GM20431 (cell line): Measurements from ENCODE around the gene ZNF276.
"Not testable (repeated sequence)": the region's sequence is repeated elsewhere in the genome, so short reads cannot be mapped to it uniquely, and the experiment has no call there.

Experiments used
- in situ Hi-C: fragments of 300-500 bp; cut with MseI, MboI; formaldehyde crosslinking; loops from one replicate; pipeline ENCODE4 v1.15.0; 2020; ENCODE audit warnings: low sequenced_read_pairs; ENCODE audit not compliant: unreplicated experiment

ZNF276 gene, protein sequence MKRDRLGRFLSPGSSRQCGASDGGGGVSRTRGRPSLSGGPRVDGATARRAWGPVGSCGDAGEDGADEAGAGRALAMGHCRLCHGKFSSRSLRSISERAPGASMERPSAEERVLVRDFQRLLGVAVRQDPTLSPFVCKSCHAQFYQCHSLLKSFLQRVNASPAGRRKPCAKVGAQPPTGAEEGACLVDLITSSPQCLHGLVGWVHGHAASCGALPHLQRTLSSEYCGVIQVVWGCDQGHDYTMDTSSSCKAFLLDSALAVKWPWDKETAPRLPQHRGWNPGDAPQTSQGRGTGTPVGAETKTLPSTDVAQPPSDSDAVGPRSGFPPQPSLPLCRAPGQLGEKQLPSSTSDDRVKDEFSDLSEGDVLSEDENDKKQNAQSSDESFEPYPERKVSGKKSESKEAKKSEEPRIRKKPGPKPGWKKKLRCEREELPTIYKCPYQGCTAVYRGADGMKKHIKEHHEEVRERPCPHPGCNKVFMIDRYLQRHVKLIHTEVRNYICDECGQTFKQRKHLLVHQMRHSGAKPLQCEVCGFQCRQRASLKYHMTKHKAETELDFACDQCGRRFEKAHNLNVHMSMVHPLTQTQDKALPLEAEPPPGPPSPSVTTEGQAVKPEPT

DNA sequence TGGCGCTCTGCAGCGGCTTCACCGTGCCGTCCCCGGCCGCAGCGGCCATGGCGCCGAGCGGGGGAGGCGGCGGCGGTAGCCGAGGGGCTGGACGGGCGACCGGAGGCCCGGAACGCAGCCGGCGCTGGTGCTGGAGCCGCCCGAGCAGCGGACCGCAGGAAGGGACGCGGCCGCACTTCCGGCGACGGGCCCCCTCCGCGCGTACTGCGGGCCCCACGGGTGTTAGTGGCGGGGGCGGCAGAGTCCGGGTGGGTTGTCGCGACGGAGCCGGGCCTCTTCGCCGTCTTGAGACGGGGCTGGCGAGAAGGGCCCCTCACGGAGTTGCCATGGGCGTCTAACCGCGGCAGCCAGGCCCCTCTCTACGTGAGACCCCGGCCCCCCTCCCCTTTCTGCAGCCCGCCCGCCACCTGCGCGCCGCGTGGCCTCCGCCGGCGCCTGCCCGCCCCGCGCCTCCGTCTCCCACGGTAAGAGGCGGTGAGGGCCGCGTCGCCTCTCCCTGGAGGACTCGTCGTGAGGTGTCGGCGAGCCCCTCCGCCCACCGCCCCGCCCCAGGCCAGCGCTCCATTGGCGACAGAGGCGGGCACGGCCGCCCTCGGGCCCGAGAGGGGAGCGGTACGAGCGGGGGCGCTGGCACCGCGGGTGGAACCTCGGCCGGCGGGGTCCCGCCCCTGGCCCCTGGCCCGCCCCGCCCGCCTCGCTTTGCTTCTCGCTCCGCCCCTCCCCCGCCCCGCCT is at the start of gene ZNF276, which contains the start of gene VPS9D1:
ZNF276 (plus strand) TSS at position 725 of the 733 bp plus-strand sequence. CDS start 104 bp downstream, outside the sequence.
VPS9D1 (minus strand) TSS at position 86 of the 733 bp plus-strand sequence; CDS start at position 49, 37 bp downstream.
- in situ Hi-C loops, result no loop called here

DNA sequence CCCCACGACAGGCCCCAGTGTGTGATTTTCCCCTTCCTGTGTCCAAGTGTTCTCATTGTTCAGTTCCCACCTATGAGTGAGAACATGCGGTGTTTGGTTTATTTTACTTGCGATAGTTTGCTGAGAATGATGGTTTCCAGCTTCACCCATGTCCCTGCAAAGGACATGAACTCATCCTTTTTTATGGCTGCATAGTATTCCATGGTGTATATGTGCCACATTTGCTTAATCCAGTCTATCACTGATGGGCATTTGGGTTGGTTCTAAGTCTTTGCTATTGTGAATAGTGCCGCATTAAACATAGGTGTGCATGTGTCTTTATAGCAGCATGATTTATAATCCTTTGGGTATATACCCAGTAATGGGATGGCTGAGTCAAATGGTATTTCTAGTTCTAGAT is 49.8 kb upstream of the ZNF276 start:
- in situ Hi-C loops, result not testable (repeated sequence)

DNA sequence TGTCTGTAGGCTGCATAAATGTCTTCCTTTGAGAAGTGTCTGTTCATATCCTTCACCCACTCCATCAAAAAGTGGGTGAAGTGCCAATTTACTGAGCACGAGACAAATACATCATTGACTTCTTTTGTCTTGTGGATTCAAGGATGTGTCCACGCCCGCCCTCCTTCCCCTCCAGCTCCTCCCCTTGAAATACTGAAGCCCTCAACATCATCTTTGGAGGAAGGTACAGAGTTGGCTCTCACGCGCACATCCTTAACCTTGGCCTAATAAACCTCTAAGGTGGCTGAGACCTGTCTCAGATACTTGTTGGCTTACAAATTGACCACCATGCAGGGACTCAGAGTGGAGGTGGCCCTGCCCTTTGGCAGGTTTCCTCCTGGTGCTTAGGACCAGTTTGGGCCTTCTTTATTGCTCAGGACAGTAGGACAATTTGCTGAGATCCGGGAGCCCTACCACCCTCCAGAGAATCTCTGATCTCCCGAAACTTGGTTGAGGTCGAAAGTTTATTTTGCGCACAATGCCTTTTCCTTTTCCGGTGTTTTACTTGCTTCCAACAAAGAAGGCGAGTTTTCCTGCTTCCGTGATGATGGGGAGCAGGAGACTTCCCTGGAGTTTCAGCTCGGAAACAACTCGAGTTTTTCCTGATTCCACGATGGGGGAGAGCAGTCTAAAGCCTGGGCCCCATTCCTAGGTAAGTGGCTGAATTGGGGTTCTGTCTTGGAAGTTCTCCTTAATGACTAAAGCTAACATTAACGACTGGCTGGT is 49.0 kb upstream of the ZNF276 start:
- in situ Hi-C loops, result no loop called here

DNA sequence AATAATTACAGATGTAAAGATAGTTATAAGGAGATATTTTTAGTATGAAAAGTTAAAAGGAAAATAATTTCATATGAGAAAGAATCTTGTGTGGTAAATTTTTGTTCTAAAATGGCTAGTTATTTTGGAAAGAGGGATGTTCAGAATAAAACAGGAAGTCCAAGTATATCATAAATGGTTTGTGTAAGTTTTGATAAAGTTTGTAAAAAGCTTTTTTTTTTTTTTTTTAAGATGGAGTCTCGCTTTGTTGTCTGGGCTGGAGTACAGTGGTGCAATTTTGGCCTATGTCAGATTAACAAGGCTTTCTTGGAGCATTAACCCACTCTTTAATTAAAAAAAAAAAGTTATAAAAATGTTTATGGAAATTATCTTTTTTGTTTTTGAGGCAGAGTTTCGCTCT is 43.1 kb upstream of the ZNF276 start:
- in situ Hi-C loops, result no loop called here

DNA sequence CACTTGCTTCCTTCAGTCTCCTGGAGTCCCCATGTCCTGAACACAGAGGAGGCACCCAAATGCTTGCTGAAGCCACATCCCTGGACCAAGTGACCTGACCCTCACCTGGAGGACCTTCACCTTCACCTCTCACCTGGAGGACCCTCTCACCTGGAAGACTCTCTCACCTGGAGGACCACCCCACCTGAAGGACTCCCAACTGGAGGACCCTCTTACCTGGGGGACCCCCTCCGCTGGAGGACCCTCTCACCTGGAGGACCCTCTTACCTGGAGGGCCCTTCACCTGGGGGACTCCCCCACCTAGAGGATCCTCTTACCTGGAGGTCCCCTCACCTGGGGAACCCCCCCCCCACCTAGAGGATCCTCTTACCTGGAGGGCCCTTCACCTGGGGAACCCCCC is 35.4 kb upstream of the ZNF276 start:
- in situ Hi-C loops, result no loop called here

DNA sequence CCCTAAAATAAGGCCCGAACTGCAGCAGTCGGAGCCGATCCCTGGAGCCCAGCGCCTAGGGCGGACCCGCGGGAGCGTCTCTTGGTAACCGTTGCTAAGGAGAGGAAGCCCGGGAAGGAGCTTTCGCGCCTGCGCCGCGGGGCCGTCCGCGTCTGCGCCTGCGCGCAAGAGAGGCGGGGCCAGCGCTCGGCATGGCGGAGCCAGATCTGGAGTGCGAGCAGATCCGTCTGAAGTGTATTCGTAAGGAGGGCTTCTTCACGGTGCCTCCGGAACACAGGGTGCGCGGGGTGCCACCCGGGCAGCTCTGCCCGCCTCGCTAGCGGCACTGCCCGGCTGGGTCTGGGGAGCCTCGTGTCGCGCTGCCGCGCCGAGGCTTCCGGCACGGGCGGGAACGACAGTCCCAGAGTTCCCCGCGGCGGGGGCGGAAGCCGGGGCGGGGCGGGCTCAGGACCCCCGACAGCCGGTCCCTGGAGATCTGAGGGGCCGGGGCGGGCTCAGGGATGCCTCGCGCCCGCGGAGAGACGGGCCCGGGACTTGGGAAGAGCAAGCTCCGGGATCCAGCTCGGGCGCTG is 34.7 kb upstream of the ZNF276 start, which contains the start of gene CDK10:
CDK10 (plus strand) TSS at position 170 of the 572 bp plus-strand sequence; CDS start at position 192, 22 bp downstream.
- in situ Hi-C loops, result no loop called here

DNA sequence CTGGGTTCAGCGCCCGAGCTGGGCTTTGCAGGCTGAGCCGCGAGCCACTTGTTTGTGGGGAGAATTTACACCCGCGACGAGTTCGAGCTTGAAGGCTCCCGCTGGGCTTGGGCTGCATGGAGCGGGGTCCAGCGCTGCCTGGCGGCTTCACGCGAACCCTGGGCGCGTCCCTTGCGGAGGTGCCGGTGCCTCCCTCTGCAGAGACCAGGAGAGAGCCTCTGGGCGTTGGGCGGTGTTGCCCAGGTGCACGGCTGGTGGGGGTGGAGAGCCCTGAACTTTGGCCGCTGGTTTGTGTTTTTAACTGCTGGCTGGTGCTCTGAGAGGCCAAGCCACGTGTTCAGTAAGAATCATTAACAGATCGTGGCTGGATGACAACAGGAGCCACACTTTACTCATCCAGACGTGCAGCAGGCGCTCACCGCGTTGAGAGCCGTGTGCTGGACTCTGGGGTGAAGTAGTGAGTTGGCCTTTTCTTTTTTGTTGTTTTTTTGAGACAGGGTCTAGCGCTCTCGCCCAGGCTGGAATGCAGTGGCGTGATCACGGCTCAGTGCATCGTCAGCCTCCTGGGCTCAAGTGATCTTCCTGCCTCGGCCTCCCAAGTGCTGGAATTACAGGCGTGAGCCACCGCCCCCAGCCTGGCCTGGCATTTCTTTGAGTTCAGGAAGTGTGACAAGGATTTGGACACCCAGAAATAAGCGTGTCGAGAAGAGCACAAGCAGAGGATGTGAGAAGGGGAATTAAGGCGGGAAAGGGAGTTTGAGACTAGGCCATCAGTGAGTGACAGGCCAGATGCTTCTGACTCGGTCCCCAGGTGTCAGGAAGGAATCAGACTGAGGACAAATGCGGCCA is 34.0 kb upstream of the ZNF276 start:
- in situ Hi-C loops, result no loop called here

DNA sequence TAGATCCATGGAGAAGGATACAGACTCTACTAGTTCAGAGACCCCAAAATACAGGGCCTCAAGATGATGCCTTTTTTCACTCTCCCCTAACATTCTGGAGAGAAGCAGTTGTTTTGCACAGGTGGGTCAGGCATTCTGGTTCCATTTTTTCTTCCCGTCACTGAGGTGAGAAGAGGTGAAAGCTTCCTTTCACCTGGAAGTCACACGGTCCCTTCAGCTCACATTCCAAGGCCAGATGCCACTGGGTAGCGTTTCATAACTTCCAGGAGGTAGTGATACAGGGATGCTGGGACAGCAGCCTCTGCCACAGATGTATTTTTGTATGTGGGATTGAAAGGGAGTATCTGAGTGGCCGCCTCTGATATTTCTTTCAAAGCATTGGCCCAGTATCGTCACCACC is 32.9 kb upstream of the ZNF276 start:
- in situ Hi-C loops, result no loop called here

DNA sequence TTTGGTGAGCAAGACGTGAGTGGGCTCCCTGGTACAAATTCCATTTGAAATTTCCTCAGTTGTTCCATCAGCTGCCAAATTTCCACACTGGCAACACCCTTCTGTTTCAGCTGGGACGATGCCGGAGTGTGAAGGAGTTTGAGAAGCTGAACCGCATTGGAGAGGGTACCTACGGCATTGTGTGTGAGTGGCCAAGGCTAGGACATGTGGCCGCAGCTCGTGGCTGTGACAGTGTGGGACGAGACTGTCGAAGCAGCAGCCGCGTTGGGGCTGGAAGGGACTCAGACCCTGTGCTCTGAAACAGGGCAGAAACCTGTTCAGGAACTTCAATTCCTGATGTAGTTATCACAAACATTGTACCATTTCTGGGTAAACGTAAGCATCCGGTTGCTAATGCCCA is 32.2 kb upstream of the ZNF276 start:
- in situ Hi-C loops, result no loop called here

DNA sequence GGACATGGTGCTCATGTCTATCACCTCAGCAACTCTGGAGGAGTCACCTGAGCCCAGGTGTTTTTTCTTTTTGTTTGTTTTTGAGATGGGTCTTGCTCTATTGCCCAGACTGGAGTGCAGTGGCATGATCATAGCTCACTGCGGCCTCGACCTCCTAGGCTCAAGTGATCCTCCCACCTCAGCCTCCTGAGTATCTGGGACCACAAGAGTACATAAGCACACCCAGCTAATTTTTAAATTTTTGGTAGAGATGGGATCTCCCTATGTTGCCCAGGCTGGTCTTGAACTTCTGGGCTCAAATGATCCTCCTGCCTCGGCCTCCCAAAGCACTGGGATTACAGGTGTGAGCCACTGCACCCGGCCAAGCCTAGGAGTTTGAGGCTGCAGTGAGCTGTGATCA is 31.7 kb upstream of the ZNF276 start:
- in situ Hi-C loops, result not testable (repeated sequence)

DNA sequence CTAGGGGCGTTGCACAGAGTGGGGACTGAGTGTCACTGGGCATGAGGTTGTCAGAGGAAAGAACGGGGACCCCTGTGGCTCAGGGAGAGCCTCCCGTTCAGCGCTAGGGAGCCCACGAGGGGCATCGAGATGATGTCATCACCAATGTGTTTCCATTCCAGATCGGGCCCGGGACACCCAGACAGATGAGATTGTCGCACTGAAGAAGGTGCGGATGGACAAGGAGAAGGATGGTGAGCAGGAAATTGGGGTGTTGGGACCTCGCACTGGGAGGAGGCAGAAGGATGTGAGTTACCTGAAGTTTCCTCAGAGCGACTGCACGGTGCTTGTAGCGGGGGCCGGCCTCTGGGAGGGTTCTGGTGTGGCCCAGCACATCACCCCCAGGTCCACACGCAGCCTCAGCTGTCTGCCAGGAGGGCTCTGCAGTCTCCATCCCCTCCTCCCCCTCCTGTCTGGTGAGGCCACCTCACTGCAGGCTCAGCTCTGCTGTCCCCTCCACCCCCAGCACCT is 30.9 kb upstream of the ZNF276 start:
- in situ Hi-C loops, result no loop called here

DNA sequence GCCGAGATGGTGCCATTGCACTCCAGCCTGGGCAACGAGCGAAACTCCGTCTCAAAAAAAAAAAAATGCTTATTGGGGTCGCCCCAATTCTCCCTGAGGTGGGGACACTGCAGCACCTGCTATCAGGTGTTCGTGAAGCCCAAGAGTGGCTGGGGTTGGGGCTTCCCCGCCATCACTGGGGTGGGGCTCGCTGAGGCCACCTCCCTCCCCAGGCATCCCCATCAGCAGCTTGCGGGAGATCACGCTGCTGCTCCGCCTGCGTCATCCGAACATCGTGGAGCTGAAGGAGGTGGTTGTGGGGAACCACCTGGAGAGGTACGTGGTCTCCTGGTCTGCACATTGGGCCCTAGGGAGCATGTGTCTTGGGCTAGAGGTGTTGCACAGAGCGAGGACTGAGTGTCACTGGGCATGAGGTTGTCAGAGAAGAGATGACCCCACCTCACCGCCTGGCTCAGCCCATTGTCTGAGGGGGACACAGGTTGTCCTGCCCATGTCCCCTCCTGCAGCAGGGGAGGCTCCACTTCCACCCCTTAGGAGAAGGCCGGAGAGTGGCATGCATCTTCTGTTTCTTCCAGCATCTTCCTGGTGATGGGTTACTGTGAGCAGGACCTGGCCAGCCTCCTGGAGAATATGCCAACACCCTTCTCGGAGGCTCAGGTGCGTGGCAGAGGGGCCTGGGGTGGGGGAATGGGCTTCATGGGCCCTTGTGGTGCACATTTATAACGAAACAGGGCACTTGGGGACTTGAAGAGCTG is 29.9 kb upstream of the ZNF276 start:
- in situ Hi-C loops, result no loop called here

DNA sequence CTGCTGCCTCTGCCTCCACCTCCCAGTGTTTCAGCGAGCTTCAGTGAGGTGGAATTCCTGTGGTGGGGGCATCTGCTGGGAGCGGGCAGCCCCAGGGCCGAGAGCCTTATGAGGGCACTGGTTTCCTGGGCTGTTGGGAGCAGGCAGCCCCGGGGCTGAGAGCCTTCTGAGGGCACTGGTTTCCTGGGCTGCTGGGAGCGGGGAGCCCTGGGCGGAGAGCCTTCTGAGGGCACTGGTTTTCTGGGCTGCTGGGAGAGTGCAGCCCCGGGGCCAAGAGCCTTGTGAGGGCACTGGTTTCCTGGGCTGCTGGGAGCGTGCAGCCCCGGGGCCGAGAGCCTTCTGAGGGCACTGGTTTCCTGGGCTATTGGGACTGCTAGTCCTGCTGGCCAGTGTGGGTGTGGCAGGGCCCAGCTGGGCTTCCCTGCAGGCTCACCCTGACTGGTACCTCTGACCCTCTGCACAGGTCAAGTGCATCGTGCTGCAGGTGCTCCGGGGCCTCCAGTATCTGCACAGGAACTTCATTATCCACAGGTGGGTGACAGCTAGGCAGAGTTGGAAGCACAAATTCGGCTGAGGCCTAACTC is 29.3 kb upstream of the ZNF276 start:
- in situ Hi-C loops, result no loop called here

DNA sequence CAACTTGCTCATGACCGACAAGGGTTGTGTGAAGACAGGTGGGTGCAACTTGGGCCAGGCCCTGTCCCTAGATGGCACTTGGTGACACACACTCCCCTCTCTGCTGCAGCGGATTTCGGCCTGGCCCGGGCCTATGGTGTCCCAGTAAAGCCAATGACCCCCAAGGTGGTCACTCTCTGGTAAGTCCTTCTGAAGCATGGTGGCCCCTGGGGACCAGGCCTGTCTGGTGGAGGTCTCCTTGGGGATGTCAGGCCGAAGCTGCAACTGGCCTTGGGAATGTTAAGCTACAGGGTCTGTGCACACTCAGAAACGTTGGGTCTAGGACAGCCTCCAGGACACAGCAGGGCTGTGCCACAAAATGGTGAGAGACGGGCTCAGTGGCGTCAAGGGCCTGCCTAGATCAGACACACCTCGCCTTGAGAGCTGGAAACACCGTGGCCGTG is 28.0 kb upstream of the ZNF276 start:
- in situ Hi-C loops, result no loop called here

DNA sequence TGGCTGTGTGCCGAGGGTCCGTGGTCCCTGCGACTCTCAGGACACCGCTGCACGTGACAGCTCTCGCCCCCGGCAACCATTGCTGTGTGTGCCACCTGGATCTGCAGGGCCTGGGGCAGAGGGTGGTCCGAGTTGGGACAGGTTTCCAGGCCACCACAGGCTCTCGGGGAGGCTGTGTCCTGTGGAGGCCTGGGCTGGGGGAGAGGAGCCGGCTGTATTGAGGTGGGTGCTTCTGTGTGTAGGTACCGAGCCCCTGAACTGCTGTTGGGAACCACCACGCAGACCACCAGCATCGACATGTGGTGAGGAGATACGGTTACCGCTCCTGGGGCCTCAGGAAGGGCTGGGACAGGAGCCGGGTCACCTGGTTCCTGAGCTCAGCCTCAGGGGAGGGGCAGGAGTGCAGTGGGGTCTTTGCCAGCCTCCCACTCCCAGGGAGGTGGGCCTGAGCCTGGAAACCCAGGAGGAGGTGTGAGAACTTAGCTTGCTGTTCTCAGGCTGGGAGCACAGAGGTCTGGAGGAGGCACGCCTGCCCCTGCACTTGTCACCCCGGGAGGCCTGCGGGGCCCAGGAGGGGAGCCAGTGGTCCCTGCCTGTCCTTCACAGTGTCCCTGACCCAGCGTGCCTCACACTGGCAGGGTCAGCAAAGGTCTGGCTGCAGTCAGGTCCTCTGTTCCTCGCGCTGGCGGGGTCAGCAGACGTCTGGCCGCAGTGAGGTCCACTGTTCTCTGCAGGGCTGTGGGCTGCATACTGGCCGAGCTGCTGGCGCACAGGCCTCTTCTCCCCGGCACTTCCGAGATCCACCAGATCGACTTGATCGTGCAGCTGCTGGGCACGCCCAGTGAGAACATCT is 27.2 kb upstream of the ZNF276 start:
- in situ Hi-C loops, result no loop called here

DNA sequence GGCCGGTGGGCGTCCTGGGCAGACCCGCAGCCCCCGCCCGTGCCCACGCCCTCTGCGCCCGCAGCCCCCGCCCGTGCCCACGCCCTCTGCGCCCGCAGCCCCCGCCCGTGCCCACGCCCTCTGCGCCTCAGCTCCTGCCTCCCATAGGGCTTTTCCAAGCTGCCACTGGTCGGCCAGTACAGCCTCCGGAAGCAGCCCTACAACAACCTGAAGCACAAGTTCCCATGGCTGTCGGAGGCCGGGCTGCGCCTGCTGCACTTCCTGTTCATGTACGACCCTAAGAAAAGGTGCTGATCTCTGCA is 26.6 kb upstream of the ZNF276 start:
- in situ Hi-C loops, result not testable (repeated sequence)
